Measurements from ENCODE around the gene ZNF483.
"Not testable (repeated sequence)": the region's sequence is repeated elsewhere in the genome, so short reads cannot be mapped to it uniquely, and the experiment has no call there.

The ZNF483 gene

GRCh38 chr9:111548623-111549022, 23.6 kb downstream of the ZNF483 start:
- DNase-seq, result no peak

GRCh38 chr9:111555425-111555824, 30.4 kb downstream of the ZNF483 start:
- DNase-seq, result not testable (repeated sequence)

- no peak for DNase-seq
Measured at GRCh38 chr9:111559000-111559610, 34.1 kb downstream of the ZNF483 start.

- DNase-seq, result no peak
Measured at GRCh38 chr9:111561165-111561719, 36.3 kb downstream of the ZNF483 start.

GRCh38 chr9:111566234-111566633, 41.3 kb downstream of the ZNF483 start:
- DNase-seq, result no peak

GRCh38 chr9:111568127-111568526, 43.1 kb downstream of the ZNF483 start:
- not testable (repeated sequence) for DNase-seq

- peak; percentile 23 for DNase-seq
Measured at GRCh38 chr9:111572950-111573604, 48.1 kb downstream of the ZNF483 start.

GRCh38 chr9:111582888-111583287, 57.9 kb downstream of the ZNF483 start:
- DNase-seq, result no peak

GRCh38 chr9:111586378-111586777, 61.4 kb downstream of the ZNF483 start:
- DNase-seq, result no peak

- DNase-seq, result no peak
Measured at GRCh38 chr9:111588846-111589245, 63.9 kb downstream of the ZNF483 start.

- no peak for DNase-seq
Measured at GRCh38 chr9:111597852-111598732, 73.1 kb downstream of the ZNF483 start.

GRCh38 chr9:111598733-111599091, 73.7 kb downstream of the ZNF483 start:
- no peak for DNase-seq

- no peak for DNase-seq
Measured at GRCh38 chr9:111599092-111599954, 74.3 kb downstream of the ZNF483 start, which contains the start of gene PTGR1. PTGR1 (minus strand) TSS chr9:111599647; CDS start chr9:111597422, 2,225 bp downstream.

GRCh38 chr9:111599955-111600343, 75.0 kb downstream of the ZNF483 start:
- DNase-seq, result no peak

- DNase-seq, result no peak
Measured at GRCh38 chr9:111601237-111602018, 76.4 kb downstream of the ZNF483 start.

GRCh38 chr9:111603041-111603440, 78.1 kb downstream of the ZNF483 start:
- DNase-seq, result no peak

GRCh38 chr9:111604054-111604615, 79.2 kb downstream of the ZNF483 start:
- DNase-seq, result no peak

- DNase-seq, result no peak
Measured at GRCh38 chr9:111605041-111605559, 80.1 kb downstream of the ZNF483 start.

GRCh38 chr9:111610149-111610548, 85.2 kb downstream of the ZNF483 start:
- no peak for DNase-seq

GRCh38 chr9:111610845-111611244, 85.9 kb downstream of the ZNF483 start:
- DNase-seq, result no peak

GRCh38 chr9:111613436-111614040, 88.6 kb downstream of the ZNF483 start:
- no peak for DNase-seq

All from NCI-H1105 treated with DMSO at 0.1 percent for 48 hours (cell line).